ENCODE results near the gene PRMT7.

PRMT7 gene

DNA sequence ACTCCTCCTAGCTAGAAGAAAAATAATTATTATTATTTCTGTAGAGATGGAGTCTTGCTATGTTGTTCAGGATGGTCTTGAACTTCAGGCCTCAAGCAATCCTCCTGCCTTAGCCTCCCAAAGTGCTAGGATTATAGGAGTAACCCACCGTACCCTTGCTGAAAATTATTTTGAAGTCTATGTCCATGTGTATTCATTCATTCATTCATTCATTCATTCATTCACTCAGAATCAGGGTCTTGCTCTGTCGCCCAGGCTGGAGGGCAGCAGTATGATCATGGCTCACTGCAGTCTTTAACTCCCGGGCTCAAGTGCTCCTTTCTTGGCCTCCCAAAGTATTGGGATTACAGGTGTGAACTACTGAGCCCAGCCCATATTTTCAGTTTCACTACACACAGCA is 4.2 kb upstream of the PRMT7 start:
- Histone ChIP-seq H3K79me2 (ENCODE audit: insufficient read depth, low read length) (peaks cover 59% of the 10 kb centered on the region), H3K4me2 (ENCODE audit: low read depth, low read length, poor library complexity, severe bottlenecking) (peak overlapping the region; percentile 22), H4K20me1 (ENCODE audit: insufficient read depth, low read length, poor library complexity, severe bottlenecking) (peaks cover 23% of the 10 kb centered on the region), H3K9ac (ENCODE audit: low read depth, low read length, poor library complexity, severe bottlenecking) (peak overlapping the region; percentile 19), H3F3A (ENCODE audit: low read depth) (no peaks in the 10 kb centered on the region), H3K4me3 (ENCODE audit: low read length, poor library complexity, severe bottlenecking) (no peak overlapping the region), H3K9me3 (ENCODE audit: insufficient read depth, low read depth, low read length) (no peaks in the 10 kb centered on the region), H3K4me1 (ENCODE audit: insufficient read depth, low read length, poor library complexity, severe bottlenecking) (peaks cover 19% of the 10 kb centered on the region), H3K36me3 (ENCODE audit: insufficient read depth, low read length) (peaks cover 40% of the 10 kb centered on the region), H3K9me2 (replicated peaks; ENCODE audit: low read depth, low read length) (no peaks in the 10 kb centered on the region), H2AFZ (ENCODE audit: low read length) (no peak overlapping the region), H3K27me3 (ENCODE audit: insufficient read depth, low read length, poor library complexity, severe bottlenecking) (no peaks in the 10 kb centered on the region)
- TF ChIP-seq, protein P1, sequence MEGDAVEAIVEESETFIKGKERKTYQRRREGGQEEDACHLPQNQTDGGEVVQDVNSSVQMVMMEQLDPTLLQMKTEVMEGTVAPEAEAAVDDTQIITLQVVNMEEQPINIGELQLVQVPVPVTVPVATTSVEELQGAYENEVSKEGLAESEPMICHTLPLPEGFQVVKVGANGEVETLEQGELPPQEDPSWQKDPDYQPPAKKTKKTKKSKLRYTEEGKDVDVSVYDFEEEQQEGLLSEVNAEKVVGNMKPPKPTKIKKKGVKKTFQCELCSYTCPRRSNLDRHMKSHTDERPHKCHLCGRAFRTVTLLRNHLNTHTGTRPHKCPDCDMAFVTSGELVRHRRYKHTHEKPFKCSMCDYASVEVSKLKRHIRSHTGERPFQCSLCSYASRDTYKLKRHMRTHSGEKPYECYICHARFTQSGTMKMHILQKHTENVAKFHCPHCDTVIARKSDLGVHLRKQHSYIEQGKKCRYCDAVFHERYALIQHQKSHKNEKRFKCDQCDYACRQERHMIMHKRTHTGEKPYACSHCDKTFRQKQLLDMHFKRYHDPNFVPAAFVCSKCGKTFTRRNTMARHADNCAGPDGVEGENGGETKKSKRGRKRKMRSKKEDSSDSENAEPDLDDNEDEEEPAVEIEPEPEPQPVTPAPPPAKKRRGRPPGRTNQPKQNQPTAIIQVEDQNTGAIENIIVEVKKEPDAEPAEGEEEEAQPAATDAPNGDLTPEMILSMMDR (conservative IDR thresholded peaks at IDR 0.05; ENCODE audit: low read length) = no peak
- no peak for TF ChIP-seq EZH2phosphoT487 (IDR thresholded peaks at IDR 0.05; ENCODE audit: borderline replicate concordance)

DNA sequence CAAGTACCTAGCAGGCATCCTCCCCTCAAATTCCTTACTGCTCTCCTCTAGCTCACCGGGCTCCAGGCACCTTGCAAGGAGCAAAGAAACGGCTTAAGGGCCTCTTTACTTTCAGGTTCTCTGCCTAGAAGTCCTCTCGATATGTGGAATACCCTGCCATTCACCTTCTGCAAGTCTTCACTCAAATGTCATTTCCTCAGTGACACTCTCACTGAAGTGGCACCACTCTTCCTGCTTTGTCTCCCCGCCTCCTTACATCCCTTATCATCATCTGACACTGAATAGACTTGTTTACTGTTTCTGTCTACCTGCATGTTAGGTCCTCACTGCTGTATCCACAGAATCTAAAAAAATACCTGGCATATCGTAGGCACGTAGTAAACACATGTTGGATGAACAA is 1.0 kb upstream of the PRMT7 start:
- peak overlapping the region; percentile 98 for H3K4me3 ChIP-seq (ENCODE audit: low read length, poor library complexity, severe bottlenecking)
- H3K27me3 ChIP-seq (ENCODE audit: insufficient read depth, low read length, poor library complexity, severe bottlenecking) = no peaks in the 10 kb centered on the region
- H3K4me1 ChIP-seq (ENCODE audit: insufficient read depth, low read length, poor library complexity, severe bottlenecking) = peaks cover 27% of the 10 kb centered on the region
- H3K4me2 ChIP-seq (ENCODE audit: low read depth, low read length, poor library complexity, severe bottlenecking) = peak overlapping the region; percentile 97
- peaks cover 23% of the 10 kb centered on the region for H4K20me1 ChIP-seq (ENCODE audit: insufficient read depth, low read length, poor library complexity, severe bottlenecking)
- H3K36me3 ChIP-seq (ENCODE audit: insufficient read depth, low read length) = peaks cover 15% of the 10 kb centered on the region; the same call in 1 of the 2 replicates
- TF ChIP-seq EZH2phosphoT487 (IDR thresholded peaks at IDR 0.05; ENCODE audit: borderline replicate concordance) = no peak
- TF ChIP-seq, protein P1 (conservative IDR thresholded peaks at IDR 0.05; ENCODE audit: low read length) = no peak
- no peaks in the 10 kb centered on the region for H3K9me2 ChIP-seq (replicated peaks; ENCODE audit: low read depth, low read length)
- H3F3A ChIP-seq (ENCODE audit: low read depth) = no peaks in the 10 kb centered on the region
- H3K9ac ChIP-seq (ENCODE audit: low read depth, low read length, poor library complexity, severe bottlenecking) = peak overlapping the region; percentile 83
- H2AFZ ChIP-seq (ENCODE audit: low read length) = 0 out of 2 replicates have a peak overlapping the region, but pooled peaks have one; percentile 75
- H3K9me3 ChIP-seq (ENCODE audit: insufficient read depth, low read depth, low read length) = no peaks in the 10 kb centered on the region
- peaks cover 88% of the 10 kb centered on the region for H3K79me2 ChIP-seq (ENCODE audit: insufficient read depth, low read length)

DNA sequence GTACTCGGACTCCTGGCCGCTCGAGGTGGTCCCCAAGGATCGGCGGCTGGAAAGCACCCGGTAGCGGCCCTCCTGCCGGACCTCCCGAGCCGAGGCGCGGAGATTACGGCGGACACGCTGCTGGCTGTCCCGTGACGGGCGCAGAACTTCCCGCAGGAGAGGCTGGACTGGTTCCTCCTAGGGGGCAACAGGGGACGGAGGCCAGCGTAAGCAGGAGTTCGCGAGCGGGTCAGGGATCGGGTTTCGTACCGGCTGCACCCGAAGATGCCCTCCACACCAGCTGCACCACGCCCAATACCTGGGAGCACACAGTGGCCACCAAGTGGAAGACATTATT is 414 bp upstream of the PRMT7 start:
- no peaks in the 10 kb centered on the region for H3K9me3 ChIP-seq (ENCODE audit: insufficient read depth, low read depth, low read length)
- peak overlapping the region; percentile 97 for H3K4me2 ChIP-seq (ENCODE audit: low read depth, low read length, poor library complexity, severe bottlenecking)
- H3K79me2 ChIP-seq (ENCODE audit: insufficient read depth, low read length) = peaks cover 90% of the 10 kb centered on the region
- H3K9ac ChIP-seq (ENCODE audit: low read depth, low read length, poor library complexity, severe bottlenecking) = peak overlapping the region; percentile 83
- peaks cover 22% of the 10 kb centered on the region for H4K20me1 ChIP-seq (ENCODE audit: insufficient read depth, low read length, poor library complexity, severe bottlenecking)
- peaks cover 27% of the 10 kb centered on the region for H3K4me1 ChIP-seq (ENCODE audit: insufficient read depth, low read length, poor library complexity, severe bottlenecking)
- no peak for TF ChIP-seq EZH2phosphoT487 (IDR thresholded peaks at IDR 0.05; ENCODE audit: borderline replicate concordance)
- TF ChIP-seq, protein P1 (conservative IDR thresholded peaks at IDR 0.05; ENCODE audit: low read length) = no peak
- peak overlapping the region; percentile 75 for H2AFZ ChIP-seq (ENCODE audit: low read length)
- no peaks in the 10 kb centered on the region for H3K27me3 ChIP-seq (ENCODE audit: insufficient read depth, low read length, poor library complexity, severe bottlenecking)
- H3K4me3 ChIP-seq (ENCODE audit: low read length, poor library complexity, severe bottlenecking) = peak overlapping the region; percentile 98
- H3K9me2 ChIP-seq (replicated peaks; ENCODE audit: low read depth, low read length) = no peaks in the 10 kb centered on the region
- peaks cover 9% of the 10 kb centered on the region; the same call in 1 of the 2 replicates for H3K36me3 ChIP-seq (ENCODE audit: insufficient read depth, low read length)
- no peaks in the 10 kb centered on the region for H3F3A ChIP-seq (ENCODE audit: low read depth)
